Spleen (tissue), 11 donors: ENCODE measurements around the gene AGPS. TPM values are rescaled to one million over a fixed set of nuclear protein-coding genes. Genes with fewer than 3 reads are reported as not detected.

Source experiments
- DNase-seq: peaks from one replicate; pipeline ENCODE4 v3.0.0-alpha.2; 2020
- H3K27ac ChIP-seq, 8 donors: fragments of 200-600 bp; sonication (generic) in 7 of 8; 1 replicate in 4 of 8; 2 replicates in 4 of 8; pipeline versions ENCODE4 v1.5.0 to v1.8.0; 2016 to 2021; ENCODE audit warnings: inconsistent platforms in 4 of 8, mild to moderate bottlenecking in 4 of 8, moderate library complexity in 1 of 8
- H3K27me3 ChIP-seq, 7 donors: fragments of 200-600 bp; sonication (generic) in 6 of 7; replicated peaks in 1 of 7; 1 replicate in 4 of 7; 2 replicates in 3 of 7; pipeline versions ENCODE4 v1.5.0 to v1.8.0; 2016 to 2021; ENCODE audit warnings: inconsistent platforms in 3 of 7, mild to moderate bottlenecking in 1 of 7
- H3K36me3 ChIP-seq, 6 donors: fragments of 200-600 bp; sonication (generic) in 5 of 6; 1 replicate in 4 of 6; 2 replicates in 2 of 6; pipeline versions ENCODE4 v1.5.0 to v1.8.0; 2016 to 2021; ENCODE audit warnings: inconsistent platforms in 2 of 6
- H3K4me1 ChIP-seq, 6 donors: fragments of 200-600 bp; sonication (generic) in 5 of 6; 1 replicate in 3 of 6; 2 replicates in 3 of 6; pipeline versions ENCODE4 v1.5.0 to v1.8.0; 2016 to 2021; ENCODE audit warnings: inconsistent platforms in 3 of 6
- H3K4me3 ChIP-seq, 8 donors: fragments of 200-600 bp; sonication (generic) in 7 of 8; 1 replicate in 4 of 8; 2 replicates in 4 of 8; pipeline versions ENCODE4 v1.5.0 to v1.8.0; 2016 to 2021; ENCODE audit warnings: inconsistent platforms in 4 of 8, mild to moderate bottlenecking in 4 of 8, moderate library complexity in 2 of 8
- H3K9me3 ChIP-seq, 8 donors: fragments of 200-600 bp; sonication (generic) in 7 of 8; 1 replicate in 4 of 8; 2 replicates in 4 of 8; pipeline versions ENCODE4 v1.5.0 to v1.8.0; 2016 to 2021; ENCODE audit warnings: inconsistent platforms in 4 of 8
- POLR2A ChIP-seq, 3 donors: fragments of 450-650 bp; IDR thresholded peaks; one replicate each; pipeline ENCODE4 v1.5.1; 2017; ENCODE audit warnings: antibody characterized with exemption in 3 of 3, mild to moderate bottlenecking in 1 of 3
- POLR2AphosphoS5 ChIP-seq, 3 donors: sonication (generic); formaldehyde crosslinking; IDR thresholded peaks; one replicate each; pipeline ENCODE4 v1.5.1; 2017; ENCODE audit warnings: antibody characterized with exemption in 3 of 3
- WGBS, 5 donors: extraction: QIAGEN DNeasy Blood & Tissue Kit in 3 of 5; methylation state at CpG; one replicate each; pipeline versions ENCODE4 v1.1.5 to v1.1.7; 2013 to 2018; 5-methylcytosine and 5-hydroxymethylcytosine counted together
- intact Hi-C: fragments of 100-400 bp; cut with DNase I; formaldehyde crosslinking; loops from one replicate; pipeline ENCODE4 v1.15.0; 2023; ENCODE audit warnings: low total_unique reads
- polyA plus RNA-seq, 3 donors: library from polyadenylated mRNA; stranded (reverse); fragments of 200-250 nt; gene quantifications; one replicate each; pipeline ENCODE4 v1.2.1, GENCODE V29; 2013
- total RNA-seq, 7 donors: library from RNA; depleted of rRNA in 3 of 7; stranded (reverse); fragments of >200 nt in 3 of 7; fragmentation: NEBNext Ultra II Directional in 4 of 7; extraction: Animal tissue kit (Norgen Biotek cat#: 25700) in 4 of 7; gene quantifications; one replicate each; pipeline versions ENCODE4 v1.1.0 to v1.2.1, GENCODE V29; 2016 to 2021
- TF ChIP-seq, protein P1 (sequence below), 11 experiments: fragments of 200-600 bp in 7 of 11; fragments of 450-650 bp in 4 of 11; sonication (generic) in 4 of 11; IDR thresholded peaks in 8 of 11; conservative IDR thresholded peaks in 3 of 11; 1 replicate in 7 of 11; 2 replicates in 4 of 11; pipeline versions ENCODE4 v1.4.0 to v1.8.0; 2016 to 2021; ENCODE audit warnings: antibody characterized with exemption in 11 of 11, inconsistent platforms in 4 of 11, mild to moderate bottlenecking in 1 of 11
- donor health status: healthy with polysubstance abuse.
- donor health status: DM: no; HTN: no; CAD: no; lungs with moderate emphysema.
- donor health status: DM: no; HTN: no; CAD: no.
- donor health status: Bipolar disorder and iron deficiency.
- donor health status: healthy.
- donor health status: DM: no; HTN: no; CAD: no.
- donor health status: DM: yes; HTN: yes; CAD: no.

AGPS gene
- total and polyA plus RNA-seq, 10 donors: 3.3 to 44.5 (median 28.2) TPM

- no peaks in the 10 kb centered on the region for H3K27me3 ChIP-seq
- H3K4me1 ChIP-seq: no peaks in the 10 kb centered on the region
- H3K4me3 ChIP-seq: no peak overlapping the region
- no peak for TF ChIP-seq POLR2AphosphoS5 (IDR thresholded peaks at IDR 0.05)
- no peak for TF ChIP-seq POLR2A (IDR thresholded peaks at IDR 0.05)
- TF ChIP-seq, protein P1, sequence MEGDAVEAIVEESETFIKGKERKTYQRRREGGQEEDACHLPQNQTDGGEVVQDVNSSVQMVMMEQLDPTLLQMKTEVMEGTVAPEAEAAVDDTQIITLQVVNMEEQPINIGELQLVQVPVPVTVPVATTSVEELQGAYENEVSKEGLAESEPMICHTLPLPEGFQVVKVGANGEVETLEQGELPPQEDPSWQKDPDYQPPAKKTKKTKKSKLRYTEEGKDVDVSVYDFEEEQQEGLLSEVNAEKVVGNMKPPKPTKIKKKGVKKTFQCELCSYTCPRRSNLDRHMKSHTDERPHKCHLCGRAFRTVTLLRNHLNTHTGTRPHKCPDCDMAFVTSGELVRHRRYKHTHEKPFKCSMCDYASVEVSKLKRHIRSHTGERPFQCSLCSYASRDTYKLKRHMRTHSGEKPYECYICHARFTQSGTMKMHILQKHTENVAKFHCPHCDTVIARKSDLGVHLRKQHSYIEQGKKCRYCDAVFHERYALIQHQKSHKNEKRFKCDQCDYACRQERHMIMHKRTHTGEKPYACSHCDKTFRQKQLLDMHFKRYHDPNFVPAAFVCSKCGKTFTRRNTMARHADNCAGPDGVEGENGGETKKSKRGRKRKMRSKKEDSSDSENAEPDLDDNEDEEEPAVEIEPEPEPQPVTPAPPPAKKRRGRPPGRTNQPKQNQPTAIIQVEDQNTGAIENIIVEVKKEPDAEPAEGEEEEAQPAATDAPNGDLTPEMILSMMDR (IDR thresholded peaks at IDR 0.05 in 8 of 11, conservative IDR thresholded peaks at IDR 0.05 in 3 of 11): no peak
- WGBS, 5 donors: 82 to 93% (median 90%) methylated on average over 3 of the region's 3 CpGs
- intact Hi-C loops: no loop called here
- peaks cover 0 to 87% (median 18%) of the 10 kb centered on the region in 6 donors for H3K36me3 ChIP-seq
- DNase-seq: no peak
- no peaks in the 10 kb centered on the region for H3K9me3 ChIP-seq
- H3K27ac ChIP-seq: no peak overlapping the region
Measured at GRCh38 chr2:177523781-177524180, 131.2 kb downstream of the AGPS start.

DNA sequence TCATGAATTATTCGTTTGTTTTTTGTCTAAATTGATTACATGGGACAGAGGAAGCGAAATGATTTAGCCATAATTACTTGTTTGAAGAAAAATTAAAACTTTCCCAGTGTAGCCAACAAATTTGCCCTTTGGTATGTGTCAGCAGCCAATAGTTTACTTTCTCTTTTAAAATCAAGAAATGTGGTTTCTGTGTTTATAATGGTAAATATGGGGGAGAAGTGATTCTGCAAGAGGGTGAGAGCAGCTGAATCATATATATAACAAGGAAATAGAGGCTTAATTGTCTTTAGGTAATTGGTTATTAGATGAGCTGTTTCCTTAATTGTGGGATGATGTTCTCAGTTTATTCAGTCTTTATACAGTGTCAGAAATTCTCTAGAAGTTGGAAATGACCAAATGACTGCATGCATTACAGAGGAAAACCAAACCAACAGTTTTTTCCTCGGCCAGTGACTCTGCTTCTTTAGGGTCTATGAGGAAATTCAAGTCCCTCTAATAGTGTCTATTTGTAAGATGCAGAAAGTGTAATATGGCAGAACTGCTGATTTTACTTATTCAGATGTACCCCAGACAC, 132.9 kb downstream of the AGPS start:
- WGBS, 5 donors: 77 to 88% (median 82%) methylated on average over 3 of the region's 3 CpGs
- no peak for DNase-seq
- H3K36me3 ChIP-seq: peaks cover 0 to 71% (median 18%) of the 10 kb centered on the region in 6 donors
- intact Hi-C loops: no loop called here
- no peaks in the 10 kb centered on the region for H3K27me3 ChIP-seq
- TF ChIP-seq, protein P1 (IDR thresholded peaks at IDR 0.05 in 8 of 11, conservative IDR thresholded peaks at IDR 0.05 in 3 of 11): no peak
- TF ChIP-seq POLR2A (IDR thresholded peaks at IDR 0.05) (no peak), POLR2AphosphoS5 (IDR thresholded peaks at IDR 0.05) (no peak)
- no peak overlapping the region for H3K27ac ChIP-seq
- H3K9me3 ChIP-seq: no peaks in the 10 kb centered on the region
- H3K4me3 ChIP-seq: no peak overlapping the region
- H3K4me1 ChIP-seq: no peaks in the 10 kb centered on the region

DNA sequence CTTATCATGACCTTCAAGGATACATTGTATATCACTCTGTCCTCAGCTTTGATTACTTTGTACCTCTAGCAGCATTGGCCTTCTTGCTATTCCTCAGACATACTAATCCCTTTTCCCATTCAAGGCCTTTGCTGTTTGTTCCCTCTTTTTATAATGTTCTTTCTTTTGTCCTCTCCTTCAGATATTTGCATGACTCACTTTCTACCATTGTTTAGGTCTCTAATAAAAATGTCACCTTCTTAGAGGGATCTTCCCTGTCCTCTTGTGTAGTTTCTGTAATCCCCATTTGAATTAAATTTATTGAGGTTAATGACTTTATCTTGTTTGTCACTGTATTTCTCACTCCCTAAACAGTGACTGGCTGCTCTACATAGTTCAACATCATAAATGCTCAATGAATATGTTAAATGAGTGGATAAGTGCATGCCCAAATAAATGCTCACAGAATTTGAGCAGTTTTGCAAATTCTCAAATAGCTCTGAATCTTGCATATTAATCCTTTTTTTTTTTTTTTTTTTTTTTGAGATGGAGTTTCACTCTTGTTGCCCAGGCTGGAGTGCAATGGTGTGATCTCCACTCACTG, 135.9 kb downstream of the AGPS start:
- H3K27ac ChIP-seq: no peak overlapping the region
- no peaks in the 10 kb centered on the region for H3K27me3 ChIP-seq
- H3K4me1 ChIP-seq: no peaks in the 10 kb centered on the region
- DNase-seq: no peak
- no peaks in the 10 kb centered on the region for H3K9me3 ChIP-seq
- TF ChIP-seq POLR2AphosphoS5 (IDR thresholded peaks at IDR 0.05): no peak
- TF ChIP-seq, protein P1 (IDR thresholded peaks at IDR 0.05 in 8 of 11, conservative IDR thresholded peaks at IDR 0.05 in 3 of 11): no peak
- intact Hi-C loops: no loop called here
- H3K4me3 ChIP-seq: no peak overlapping the region
- H3K36me3 ChIP-seq: peaks cover 0 to 42% (median 8%) of the 10 kb centered on the region in 6 donors

DNA sequence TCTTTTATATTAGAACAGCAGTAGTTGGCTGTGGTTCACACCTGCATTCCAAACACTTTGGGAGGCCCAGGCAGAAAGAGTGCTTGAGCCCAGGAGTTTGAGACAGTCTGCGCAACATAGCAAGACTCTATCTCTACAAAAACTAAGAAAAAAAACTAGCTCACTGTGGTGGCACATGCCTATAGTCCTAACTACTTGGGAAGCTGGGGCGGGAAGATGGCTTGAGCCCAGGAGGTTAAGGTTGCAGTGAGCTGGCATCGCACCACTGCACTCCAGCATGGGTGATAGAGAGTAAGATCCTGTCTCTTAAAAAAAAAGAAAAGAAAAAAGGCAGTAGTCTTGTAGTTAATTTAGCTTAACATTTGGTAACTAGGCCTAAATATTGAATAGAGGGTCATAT, 136.6 kb downstream of the AGPS start:
- Histone ChIP-seq H3K9me3 (no peaks in the 10 kb centered on the region), H3K4me3 (no peak overlapping the region), H3K27me3 (no peaks in the 10 kb centered on the region), H3K36me3 (peaks cover 0 to 34% (median 4%) of the 10 kb centered on the region in 6 donors), H3K27ac (no peak overlapping the region), H3K4me1 (no peaks in the 10 kb centered on the region)
- DNase-seq: no peak
- WGBS, 5 donors: 90 to 99% (median 98%) methylated on average over 3 of the region's 3 CpGs
- intact Hi-C loops: no loop called here
- TF ChIP-seq POLR2A (IDR thresholded peaks at IDR 0.05) (no peak), POLR2AphosphoS5 (IDR thresholded peaks at IDR 0.05) (no peak)
- TF ChIP-seq, protein P1 (IDR thresholded peaks at IDR 0.05 in 8 of 11, conservative IDR thresholded peaks at IDR 0.05 in 3 of 11): no peak
